Activated B cell treated with CpG ODN at 0.5 μM for 24 hours (primary cell): ENCODE data around the gene GAS6. TPM values are rescaled to one million over a fixed set of nuclear protein-coding genes. Genes with fewer than 3 reads are reported as not detected.
"Not testable (repeated sequence)": the region's sequence is repeated elsewhere in the genome, so short reads cannot be mapped to it uniquely, and the experiment has no call there.

ENCODE experiments used
- ATAC-seq: fragments of 200-7000 bp; cut with Tn5 transposase; one replicate; pipeline ENCODE4 v1.10.0; 2021; ENCODE audit warnings: low read depth, mild to moderate bottlenecking, moderate library complexity
- CTCF ChIA-PET: fragments of 350-600 bp; sonication (Branson Sonifier 250); formaldehyde crosslinking; loops from one replicate; lab custom pipeline; 2021; ENCODE audit warnings: antibody characterized with exemption; lab: Charles Lee
- POLR2A ChIA-PET: fragments of 350-600 bp; sonication (Branson Sonifier 250); formaldehyde crosslinking; loops from one replicate; lab custom pipeline; 2021; ENCODE audit warnings: antibody characterized with exemption; lab: Charles Lee
- DNase-seq: peaks from one replicate; pipeline ENCODE4 v3.0.0; 2022
- H3K27ac Mint-ChIP-seq: one replicate; pipeline ENCODE4 v1.8.0; 2020; ENCODE audit warnings: mixed read lengths
- H3K27me3 Mint-ChIP-seq: one replicate; pipeline ENCODE4 v1.8.0; 2021; ENCODE audit warnings: mixed read lengths
- H3K36me3 Mint-ChIP-seq: one replicate; pipeline ENCODE4 v1.8.0; 2021; ENCODE audit warnings: low read depth, mixed read lengths
- H3K4me1 Mint-ChIP-seq: one replicate; pipeline ENCODE4 v1.8.0; 2021; ENCODE audit warnings: mixed read lengths
- H3K4me3 Mint-ChIP-seq: one replicate; pipeline ENCODE4 v1.8.0; 2020; ENCODE audit warnings: mild to moderate bottlenecking, mixed read lengths
- H3K9me3 Mint-ChIP-seq: one replicate; pipeline ENCODE4 v1.8.0; 2020; ENCODE audit warnings: mixed read lengths
- CTCF ChIP-seq: fragments of 200-600 bp; IDR thresholded peaks from one replicate; pipeline ENCODE4 v1.8.0; 2022; ENCODE audit warnings: antibody characterized with exemption, mild to moderate bottlenecking
- intact Hi-C: fragments of 100-400 bp; cut with micrococcal nuclease; formaldehyde crosslinking; loops from one replicate; pipeline ENCODE4 v1.15.1; 2024
- total RNA-seq: library from RNA; stranded (reverse); gene quantifications from 2 replicates; pipeline ENCODE4 v1.2.3, GENCODE V29; 2022

Gene GAS6
- total RNA-seq, result 1.3 and 1.4 TPM in 2 replicates

GRCh38 chr13:113863524-113864272, at the start of gene GAS6:
TSS of gene GAS6 (minus strand) at chr13:113864076. CDS start at chr13:113863920, 156 bp downstream.
- Mint-ChIP-seq H3K4me1 (peaks cover 16% of the 10 kb centered on the region), H3K27ac (no peak within 1 kb of the TSS), H3K4me3 (peak within 1 kb of the TSS; percentile 73), H3K9me3 (peaks cover under 1% of the 10 kb centered on the region), H3K36me3 (no peaks in the 10 kb centered on the region), H3K27me3 (peaks cover 35% of the 10 kb centered on the region)
- POLR2A ChIA-PET, result no interaction called here
- CTCF ChIA-PET, result no interaction called here
- DNase-seq (no peak), ATAC-seq (peak; percentile 62)
- intact Hi-C loops, result loop anchor here (5.0 kb wide), 1 partner anchor 364 kb away; no protein-coding TSS in a partner anchor
- TF ChIP-seq CTCF, result no peak

GRCh38 chr13:113913408-113913807, 49.5 kb upstream of the GAS6 start:
- DNase-seq, H3K4me3 Mint-ChIP-seq, H3K9me3 Mint-ChIP-seq, intact Hi-C loops, ATAC-seq, H3K4me1 Mint-ChIP-seq, CTCF ChIA-PET, POLR2A ChIA-PET, H3K27ac Mint-ChIP-seq, H3K36me3 Mint-ChIP-seq: not testable (repeated sequence)
- peaks cover 41% of the 10 kb centered on the region for H3K27me3 Mint-ChIP-seq

GRCh38 chr13:113912596-113912995, 48.7 kb upstream of the GAS6 start:
- intact Hi-C loops, result no loop called here
- H3K4me1 Mint-ChIP-seq, result peaks cover 7% of the 10 kb centered on the region
- H3K27me3 Mint-ChIP-seq, result peaks cover 43% of the 10 kb centered on the region
- POLR2A ChIA-PET, result no interaction called here
- H3K27ac Mint-ChIP-seq, result no peak overlapping the region
- DNase-seq, result no peak
- no peak for ATAC-seq
- no peak overlapping the region for H3K4me3 Mint-ChIP-seq
- H3K9me3 Mint-ChIP-seq, result peaks cover 8% of the 10 kb centered on the region
- no peak for TF ChIP-seq CTCF
- CTCF ChIA-PET, result no interaction called here
- no peaks in the 10 kb centered on the region for H3K36me3 Mint-ChIP-seq

GRCh38 chr13:113907635-113908617, 44.0 kb upstream of the GAS6 start:
- Mint-ChIP-seq H3K27me3 (peaks cover 30% of the 10 kb centered on the region), H3K4me1 (peaks cover 7% of the 10 kb centered on the region), H3K27ac (no peak overlapping the region), H3K4me3 (no peak overlapping the region), H3K36me3 (no peaks in the 10 kb centered on the region), H3K9me3 (peaks cover 8% of the 10 kb centered on the region)
- no peak for TF ChIP-seq CTCF
- DNase-seq, result no peak
- intact Hi-C loops, result no loop called here
- no peak for ATAC-seq
- ChIA-PET CTCF (no interaction called here), POLR2A (no interaction called here)

- no peak overlapping the region for H3K27ac Mint-ChIP-seq
- DNase-seq, result no peak
- POLR2A ChIA-PET, result no interaction called here
- H3K9me3 Mint-ChIP-seq, result no peaks in the 10 kb centered on the region
- ATAC-seq, result no peak
- H3K4me3 Mint-ChIP-seq, result no peak overlapping the region
- no peak for TF ChIP-seq CTCF
- peaks cover 7% of the 10 kb centered on the region for H3K4me1 Mint-ChIP-seq
- CTCF ChIA-PET, result no interaction called here
- H3K27me3 Mint-ChIP-seq, result peaks cover 21% of the 10 kb centered on the region
- no peaks in the 10 kb centered on the region for H3K36me3 Mint-ChIP-seq
- intact Hi-C loops, result no loop called here
These were observed 42.7 kb upstream of the GAS6 start for GRCh38 chr13:113906571-113906970.
